Activated CD4-positive, CD25-positive, alpha-beta regulatory T cell (primary cell): ENCODE measurements around the gene TAP1.
A peak's percentile ranks its signal among the peaks of the same experiment; 100 is the strongest.
"Not testable (repeated sequence)": the region's sequence is repeated elsewhere in the genome, so short reads cannot be mapped to it uniquely, and the experiment has no call there.

ENCODE experiments used
- DNase-seq, 4 experiments: peaks; one replicate each; lab custom pipeline; 2025; lab: John Stamatoyannopoulos, UW

TAP1 gene

GRCh38 chr6:32853541-32854375, at the start of gene TAP1, which contains the start of gene PSMB9:
Gene TAP1, minus strand, starts transcription at chr6:32853704. Its CDS starts 68 bp downstream, at chr6:32853636.
Gene PSMB9, plus strand, starts transcription at chr6:32854192. Its CDS starts 38 bp downstream, at chr6:32854230.
- peak; percentile 85 to 92 (median 90) for DNase-seq

- no peak for DNase-seq
Measured at GRCh38 chr6:32895006-32895345, 41.5 kb upstream of the TAP1 start.

- peak; percentile 75 to 92 (median 82) for DNase-seq
Measured at GRCh38 chr6:32894085-32895005, 40.8 kb upstream of the TAP1 start.

- no peak for DNase-seq
Measured at GRCh38 chr6:32890831-32891230, 37.3 kb upstream of the TAP1 start.

GRCh38 chr6:32889533-32889932, 36.0 kb upstream of the TAP1 start:
- DNase-seq = no peak

- no peak for DNase-seq
Measured at GRCh38 chr6:32888576-32888975, 35.1 kb upstream of the TAP1 start.

- DNase-seq = no peak
Measured at GRCh38 chr6:32887616-32888015, 34.1 kb upstream of the TAP1 start.

- no peak for DNase-seq
Measured at GRCh38 chr6:32886681-32887383, 33.3 kb upstream of the TAP1 start.

- no peak for DNase-seq
Measured at GRCh38 chr6:32885698-32886286, 32.3 kb upstream of the TAP1 start.

GRCh38 chr6:32883789-32884188, 30.3 kb upstream of the TAP1 start:
- no peak for DNase-seq

GRCh38 chr6:32882879-32883250, 29.4 kb upstream of the TAP1 start:
- DNase-seq = no peak

- DNase-seq = not testable (repeated sequence)
Measured at GRCh38 chr6:32880962-32881361, 27.5 kb upstream of the TAP1 start.

- DNase-seq = no peak
Measured at GRCh38 chr6:32879691-32880090, 26.2 kb upstream of the TAP1 start.

GRCh38 chr6:32876603-32877002, 23.1 kb upstream of the TAP1 start:
- DNase-seq = no peak

- DNase-seq = not testable (repeated sequence)
Measured at GRCh38 chr6:32873947-32874346, 20.4 kb upstream of the TAP1 start.

GRCh38 chr6:32868257-32868788, 14.8 kb upstream of the TAP1 start:
- DNase-seq = peak; percentile 71 to 89 (median 76)

GRCh38 chr6:32867554-32868256, 14.2 kb upstream of the TAP1 start:
- DNase-seq = no peak

GRCh38 chr6:32867022-32867477, 13.5 kb upstream of the TAP1 start:
- no peak for DNase-seq

- no peak for DNase-seq
Measured at GRCh38 chr6:32865724-32866443, 12.4 kb upstream of the TAP1 start.

GRCh38 chr6:32862725-32863124, 9.2 kb upstream of the TAP1 start:
- DNase-seq = no peak
